HepG2 (cell line): ENCODE measurements around the gene WDSUB1. TPM values are rescaled to one million over a fixed set of nuclear protein-coding genes. Genes with fewer than 3 reads are reported as not detected.

Experiments used
- ATAC-seq: fragments of 200-7000 bp; cut with Tn5 transposase; 3 replicates; pipeline ENCODE4 v1.9.1; 2020; ENCODE audit warnings: mild to moderate bottlenecking, moderate library complexity
- BruUV-seq: library from RNA; stranded (reverse); fragments of 400-500 nt; replicated peaks from 2 replicates; lab custom pipeline; 2021; lab: Mats Ljungman, UMichigan
- CTCF ChIA-PET: fragments of 300-600 bp; formaldehyde crosslinking; extraction: SDS; loops from one replicate; lab custom pipeline; 2021; ENCODE audit warnings: low total read pairs, inconsistent platforms, low intra/inter-chr PET ratio; lab: Yijun Ruan, JAX
- POLR2A ChIA-PET: fragments of 350-600 bp; sonication (Branson Sonifier 250); formaldehyde crosslinking; loops from one replicate; lab custom pipeline; 2020; ENCODE audit warnings: antibody characterized with exemption, inconsistent platforms; lab: Yijun Ruan, JAX
- DNase-seq: peaks from one replicate; pipeline ENCODE4 v3.0.0-alpha.2; 2015; ENCODE audit warnings: low spot score
- FAIRE-seq: peaks from 3 replicates; lab custom pipeline; 2011; peaks lifted over from hg19 to GRCh38; lab: Jason Lieb, UNC
- H2AFZ ChIP-seq: one replicate; pipeline ENCODE4 v1.6.1; 2011; ENCODE audit warnings: low read length, inconsistent platforms
- H3K27ac ChIP-seq: fragments of 300-600 bp; 3 replicates; pipeline ENCODE4 v1.8.0; 2011; ENCODE audit warnings: mixed run types, mild to moderate bottlenecking, mixed read lengths, low read length, inconsistent platforms; ENCODE audit not compliant: insufficient read depth; ENCODE audit errors: extremely low read length
- H3K27me3 ChIP-seq, 2 experiments: fragments of 200-600 bp in 1 of 2; 2 replicates in 1 of 2; 3 replicates in 1 of 2; pipeline versions ENCODE4 v1.6.0 to v1.8.0; 2011; ENCODE audit warnings: low read length in 2 of 2, mild to moderate bottlenecking in 2 of 2, moderate library complexity in 2 of 2, inconsistent platforms in 1 of 2; ENCODE audit not compliant: insufficient read depth in 2 of 2, control insufficient read depth in 1 of 2
- H3K36me3 ChIP-seq, 2 experiments: fragments of 200-600 bp in 1 of 2; replicated peaks in 1 of 2; 2 replicates in 1 of 2; 3 replicates in 1 of 2; pipeline versions ENCODE4 v1.5.1 to v1.8.0; 2011; ENCODE audit warnings: low read length in 2 of 2, inconsistent platforms in 1 of 2; ENCODE audit not compliant: insufficient read depth in 2 of 2, control insufficient read depth in 1 of 2
- H3K4me1 ChIP-seq: 2 replicates; pipeline ENCODE4 v1.5.1; 2012; ENCODE audit warnings: low read length, inconsistent platforms; ENCODE audit not compliant: insufficient read depth
- H3K4me2 ChIP-seq: 2 replicates; pipeline ENCODE4 v1.6.0; 2011; ENCODE audit warnings: low read depth, low read length, inconsistent platforms
- H3K4me3 ChIP-seq, 3 experiments: fragments of 200-600 bp in 1 of 3; sonication (generic), shearing (Covaris generic) in 1 of 3; replicated peaks in 1 of 3; 2 replicates each; pipeline ENCODE4 v1.5.1; 2011 to 2016; ENCODE audit warnings: low read length in 3 of 3, inconsistent platforms in 2 of 3, low read depth in 2 of 3, mild to moderate bottlenecking in 2 of 3, control low read depth in 1 of 3, mixed read lengths in 1 of 3; ENCODE audit not compliant: insufficient read depth in 1 of 3
- H3K79me2 ChIP-seq: one replicate; pipeline ENCODE4 v1.6.1; 2011; ENCODE audit warnings: low read length, inconsistent platforms; ENCODE audit not compliant: insufficient read depth
- H3K9ac ChIP-seq: 2 replicates; pipeline ENCODE4 v1.6.0; 2011; ENCODE audit warnings: mild to moderate bottlenecking, low read depth, low read length, inconsistent platforms; ENCODE audit not compliant: insufficient read depth
- H3K9me3 ChIP-seq: 2 replicates; pipeline ENCODE4 v1.5.1; 2012; ENCODE audit warnings: mild to moderate bottlenecking, low read length
- H4K20me1 ChIP-seq: 2 replicates; pipeline ENCODE4 v1.6.0; 2011; ENCODE audit warnings: inconsistent platforms, mild to moderate bottlenecking, low read length, moderate library complexity; ENCODE audit not compliant: insufficient read depth
- CREB1 ChIP-seq, 2 experiments: fragments of 450-650 bp in 1 of 2; IDR thresholded peaks; 2 replicates each; pipeline ENCODE4 v1.6.1; 2016 to 2017; ENCODE audit warnings: control low read depth in 1 of 2, mild to moderate bottlenecking in 1 of 2, missing compliant biosample characterization in 1 of 2, missing genetic modification characterization in 1 of 2
- PPARG ChIP-seq: conservative IDR thresholded peaks from 2 replicates; pipeline ENCODE4 v1.6.1; 2016; ENCODE audit warnings: missing biosample characterization, missing genetic modification reagents
- SP140L ChIP-seq: sonication (generic); formaldehyde crosslinking; IDR thresholded peaks from 2 replicates; pipeline ENCODE4 v1.4.0; 2020; ENCODE audit warnings: missing genetic modification reagents, borderline replicate concordance
- ZNF33B ChIP-seq: sonication (generic); formaldehyde crosslinking; IDR thresholded peaks from 2 replicates; pipeline ENCODE4 v1.5.1; 2020; ENCODE audit warnings: mild to moderate bottlenecking, missing genetic modification reagents
- ZNF503 ChIP-seq: sonication (generic); formaldehyde crosslinking; IDR thresholded peaks from 2 replicates; pipeline ENCODE4 v1.4.0; 2020; ENCODE audit warnings: missing genetic modification reagents
- ZNF687 ChIP-seq: sonication (generic); formaldehyde crosslinking; IDR thresholded peaks from 2 replicates; pipeline ENCODE4 v1.5.1; 2020; ENCODE audit warnings: mild to moderate bottlenecking, missing genetic modification reagents, moderate library complexity
- ZSCAN25 ChIP-seq: sonication (generic); formaldehyde crosslinking; IDR thresholded peaks from 2 replicates; pipeline ENCODE4 v1.8.0; 2022; ENCODE audit warnings: mild to moderate bottlenecking, missing genetic modification reagents
- ZSCAN5A ChIP-seq: sonication (generic); formaldehyde crosslinking; IDR thresholded peaks from 2 replicates; pipeline ENCODE4 v1.8.0; 2022; ENCODE audit warnings: mild to moderate bottlenecking, missing genetic modification reagents, borderline replicate concordance
- WGBS: methylation state at CpG from one replicate; pipeline ENCODE4 v1.1.6; 2017; ENCODE audit warnings: low lambda C conversion rate; 5-methylcytosine and 5-hydroxymethylcytosine counted together
- in situ Hi-C: cut with HindIII; loops from 2 replicates; pipeline ENCODE4 v1.10.0; 2017; ENCODE audit warnings: low pct_unique_long_range_greater_than_20kb; ENCODE audit not compliant: extremely low pct_ligation_motif_present
- intact Hi-C: fragments of 100-400 bp; cut with micrococcal nuclease; formaldehyde crosslinking; loops from one replicate; pipeline ENCODE4 v1.10.0; 2022; ENCODE audit not compliant: unreplicated experiment
- polyA plus RNA-seq, 8 experiments: library from polyadenylated mRNA; depleted of rRNA in 3 of 8; stranded (reverse) in 7 of 8; unstranded in 1 of 8; fragments of >200 nt; fragmentation: Illumina TruSeq in 4 of 8; extraction: Trizol in 4 of 8; gene quantifications; 2 replicates each; pipeline versions ENCODE4 v1.2.1 to v1.2.3, GENCODE V29; 2011 to 2016; ENCODE audit warnings: low read depth in 4 of 8, missing spikeins in 1 of 8, mixed read lengths in 1 of 8; ENCODE audit not compliant: insufficient read depth in 1 of 8
- total RNA-seq, 5 experiments: library from RNA; depleted of rRNA; stranded (reverse); fragments of >200 nt; fragmentation: Illumina TruSeq; extraction: Trizol; gene quantifications; 2 replicates each; pipeline ENCODE4 v1.2.3, GENCODE V29; 2016; ENCODE audit warnings: low read depth in 1 of 5

WDSUB1 gene
- total and polyA plus RNA-seq, 2 of the 13 experiments (the other 11 are each of a cell fraction or from before 2014, with no cell fraction given) = 10.1 to 10.7 TPM

GRCh38 chr2:159200498-159200897 is 86.0 kb downstream of the WDSUB1 start (continued):
- TF ChIP-seq ZNF687 (CRISPR knock-in tag) = no peak
- no peak for TF ChIP-seq PPARG (CRISPR knock-in tag)
- TF ChIP-seq ZNF33B (CRISPR knock-in tag) = no peak

- Histone ChIP-seq H3K4me2 (no peak overlapping the region), H3K9me3 (no peaks in the 10 kb centered on the region), H3K36me3 (peaks cover 0 to 4% of the 10 kb centered on the region in 2 experiments; a peak in 1 of 5 replicates), H3K4me3 (no peak overlapping the region), H2AFZ (no peak overlapping the region), H3K27me3 (no peaks in the 10 kb centered on the region), H4K20me1 (no peaks in the 10 kb centered on the region), H3K79me2 (no peaks in the 10 kb centered on the region), H3K9ac (no peak overlapping the region), H3K27ac (no peak overlapping the region), H3K4me1 (no peaks in the 10 kb centered on the region)
- FAIRE-seq = no peak
- no TSS peak for BruUV-seq
- CTCF ChIA-PET = no interaction called here
- ATAC-seq = no peak
- POLR2A ChIA-PET = no interaction called here
- WGBS = 77% methylated on average over 4 of the region's 4 CpGs
- TF ChIP-seq ZSCAN5A (CRISPR knock-in tag) (no peak), ZSCAN25 (CRISPR knock-in tag) (no peak), ZNF503 (CRISPR knock-in tag) (no peak), CREB1 (IDR thresholded peaks at IDR 0.05) (0 out of 2 replicates have a peak, but pooled peaks have one; percentile 36), CREB1 (CRISPR knock-in tag; IDR thresholded peaks at IDR 0.05) (no peak), SP140L (CRISPR knock-in tag) (no peak)
- intact Hi-C loops (no loop called here), in situ Hi-C loops (no loop called here)
- no peak for DNase-seq
Observed at GRCh38 chr2:159199761-159200465, 86.6 kb downstream of the WDSUB1 start.
